Measurements from ENCODE around the gene DLEC1.
A peak's percentile ranks its signal among the peaks of the same experiment; 100 is the strongest.
"Not testable (repeated sequence)": the region's sequence is repeated elsewhere in the genome, so short reads cannot be mapped to it uniquely, and the experiment has no call there.

DLEC1 gene

GRCh38 chr3:38019658-38020341 is 19.2 kb upstream of the DLEC1 start:
- no peak for DNase-seq (ENCODE audit: low spot score)

DNA sequence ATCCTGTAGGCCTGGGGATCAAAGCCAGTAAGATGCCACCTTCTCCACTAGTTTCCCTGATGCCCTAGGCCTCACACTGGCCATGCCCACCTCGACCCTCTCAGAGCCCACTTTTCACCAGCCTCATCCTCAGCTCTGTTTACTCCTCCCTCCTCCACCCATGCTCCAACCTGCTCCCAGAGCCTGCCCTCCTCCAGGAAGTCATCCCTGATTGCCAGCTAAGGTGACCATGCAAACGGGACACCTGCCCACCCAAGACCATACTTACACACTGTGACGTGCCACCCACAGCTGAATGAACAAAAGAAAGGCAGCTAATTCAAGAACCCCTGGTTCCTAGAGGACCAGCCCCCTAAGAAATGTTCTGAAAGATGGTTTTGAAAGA is 18.7 kb upstream of the DLEC1 start:
- no peak for DNase-seq (ENCODE audit: low spot score)

DNA sequence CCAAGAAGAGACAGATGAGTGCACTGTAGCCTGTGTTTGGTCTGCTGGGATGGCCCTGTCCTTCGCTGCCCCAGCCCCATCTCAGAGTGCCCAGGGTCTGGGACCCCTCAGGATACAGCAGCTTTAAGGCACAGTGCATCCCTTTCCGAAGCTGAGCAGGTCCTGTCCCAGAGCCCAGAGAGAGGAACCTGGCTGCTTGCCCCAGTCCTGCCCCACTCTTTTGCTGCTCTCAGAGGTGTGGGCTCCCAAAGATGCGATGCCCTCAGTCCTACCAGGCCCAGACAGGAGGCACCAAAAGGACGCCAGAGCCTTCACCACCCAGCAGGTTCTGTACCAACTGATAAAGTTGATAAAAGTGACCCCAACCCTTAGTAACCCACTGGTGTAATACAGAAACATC is 17.8 kb upstream of the DLEC1 start:
- DNase-seq (ENCODE audit: low spot score): no peak

DNA sequence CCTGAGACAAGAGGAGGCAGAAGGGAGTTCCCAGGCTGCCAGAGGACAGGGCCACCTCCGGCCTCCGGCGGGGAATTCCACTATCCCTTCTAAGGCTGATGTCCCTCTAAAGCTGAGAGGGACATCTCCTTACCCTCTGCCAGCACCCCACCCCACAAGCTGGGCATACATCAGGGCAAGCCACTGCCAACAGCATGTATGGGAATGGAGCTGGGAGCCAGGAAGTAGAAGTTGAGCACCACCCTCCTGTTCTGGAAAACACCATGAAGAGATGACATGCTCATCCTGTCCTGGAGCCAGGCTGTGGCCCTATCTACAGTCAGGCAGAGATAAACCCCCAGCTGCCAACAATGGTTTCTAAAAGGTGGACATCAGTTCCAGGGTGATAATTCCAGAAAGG is 16.7 kb upstream of the DLEC1 start:
- DNase-seq (ENCODE audit: low spot score): no peak

DNA sequence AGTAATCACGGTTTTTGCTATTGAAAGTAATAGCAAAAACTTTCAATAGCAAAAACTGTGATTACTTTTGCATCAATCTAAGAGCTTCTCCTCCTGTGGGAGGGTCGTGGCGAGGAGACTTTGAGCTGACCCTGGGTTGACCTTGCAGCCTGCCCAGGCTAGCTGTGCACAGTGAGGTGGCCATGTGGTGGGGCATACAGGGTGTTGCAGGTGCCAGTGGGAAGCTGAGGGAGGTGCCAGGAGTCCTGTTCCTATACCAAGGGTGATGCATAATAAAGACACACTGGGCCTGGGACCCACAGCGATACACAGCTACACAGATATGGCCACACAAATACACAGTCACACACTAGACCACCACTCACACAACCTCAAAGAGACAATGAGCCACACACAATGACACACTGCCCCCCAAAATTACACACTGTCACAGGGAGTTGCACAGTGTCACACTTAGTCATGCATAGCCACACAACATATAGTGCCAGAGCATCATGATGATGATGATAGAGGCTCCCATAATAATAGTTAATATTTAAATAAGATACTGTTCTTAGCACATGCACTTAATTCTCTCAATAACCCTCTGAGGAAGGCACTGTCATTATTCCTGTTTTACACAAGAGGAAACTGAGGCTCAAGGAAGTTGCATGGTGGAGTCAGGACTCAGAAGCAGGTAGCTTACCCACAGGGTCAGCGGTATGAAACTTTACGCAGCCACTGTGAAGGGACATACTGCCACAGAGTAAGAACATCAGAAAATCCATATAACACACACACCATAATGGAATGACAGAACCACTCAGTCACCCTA is 15.9 kb upstream of the DLEC1 start:
- no peak for DNase-seq (ENCODE audit: low spot score)

GRCh38 chr3:38026856-38027255 is 12.2 kb upstream of the DLEC1 start:
- DNase-seq (ENCODE audit: low spot score): no peak

GRCh38 chr3:38027466-38028465 is 11.2 kb upstream of the DLEC1 start:
- no peak for DNase-seq (ENCODE audit: low spot score)

GRCh38 chr3:38028621-38029361 is 10.2 kb upstream of the DLEC1 start:
- no peak for DNase-seq (ENCODE audit: low spot score)

- DNase-seq (ENCODE audit: low spot score): peak; percentile 75
These were observed 9.4 kb upstream of the DLEC1 start, which contains the start of gene PLCD1 for GRCh38 chr3:38029400-38030125. PLCD1 (minus strand) TSS chr3:38029642; CDS start chr3:38029539, 103 bp downstream.

DNA sequence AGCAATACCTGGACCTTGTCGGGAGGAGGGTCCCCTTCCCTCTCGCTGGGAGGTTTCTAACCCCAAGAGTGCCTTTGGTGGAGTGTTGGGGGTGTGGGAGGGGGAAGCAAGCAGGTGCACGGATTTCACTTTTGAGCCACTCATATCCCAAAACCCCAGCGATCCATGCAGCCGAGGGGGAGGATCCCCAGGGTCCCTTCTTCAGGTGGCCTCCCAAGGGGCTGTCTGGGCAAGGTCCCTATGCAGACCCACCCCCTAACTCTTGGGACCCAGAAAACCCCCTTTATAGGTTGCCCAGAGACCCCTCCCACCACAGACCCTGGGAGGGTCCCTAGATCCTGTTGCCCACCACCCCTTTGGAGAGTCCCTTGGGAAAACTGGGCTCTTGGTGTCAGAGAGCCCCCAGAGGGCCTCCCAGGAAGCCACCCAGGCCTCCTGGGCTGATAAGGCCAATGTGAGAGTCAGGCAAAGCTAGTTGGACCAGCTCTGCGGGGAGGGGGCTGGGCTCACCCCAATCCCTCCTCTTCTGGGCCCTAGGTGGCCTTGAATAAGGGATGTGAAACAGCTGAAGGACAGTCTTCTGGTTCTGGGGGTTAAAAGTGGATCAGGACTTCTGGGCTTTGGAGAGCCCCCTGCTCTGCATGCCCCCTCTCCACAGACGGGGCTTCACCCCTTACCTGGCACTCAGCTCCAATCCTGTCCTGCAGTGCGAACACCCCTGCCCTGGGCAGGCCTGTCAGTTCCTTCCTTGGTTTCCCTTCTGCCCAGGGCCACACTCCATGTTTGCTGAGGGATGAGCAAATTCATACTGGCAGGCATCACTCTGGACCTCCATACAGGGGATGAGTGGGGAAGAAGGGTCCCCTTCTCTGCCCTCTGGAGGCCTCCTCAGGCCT is 8.6 kb upstream of the DLEC1 start:
- no peak for DNase-seq (ENCODE audit: low spot score)

DNA sequence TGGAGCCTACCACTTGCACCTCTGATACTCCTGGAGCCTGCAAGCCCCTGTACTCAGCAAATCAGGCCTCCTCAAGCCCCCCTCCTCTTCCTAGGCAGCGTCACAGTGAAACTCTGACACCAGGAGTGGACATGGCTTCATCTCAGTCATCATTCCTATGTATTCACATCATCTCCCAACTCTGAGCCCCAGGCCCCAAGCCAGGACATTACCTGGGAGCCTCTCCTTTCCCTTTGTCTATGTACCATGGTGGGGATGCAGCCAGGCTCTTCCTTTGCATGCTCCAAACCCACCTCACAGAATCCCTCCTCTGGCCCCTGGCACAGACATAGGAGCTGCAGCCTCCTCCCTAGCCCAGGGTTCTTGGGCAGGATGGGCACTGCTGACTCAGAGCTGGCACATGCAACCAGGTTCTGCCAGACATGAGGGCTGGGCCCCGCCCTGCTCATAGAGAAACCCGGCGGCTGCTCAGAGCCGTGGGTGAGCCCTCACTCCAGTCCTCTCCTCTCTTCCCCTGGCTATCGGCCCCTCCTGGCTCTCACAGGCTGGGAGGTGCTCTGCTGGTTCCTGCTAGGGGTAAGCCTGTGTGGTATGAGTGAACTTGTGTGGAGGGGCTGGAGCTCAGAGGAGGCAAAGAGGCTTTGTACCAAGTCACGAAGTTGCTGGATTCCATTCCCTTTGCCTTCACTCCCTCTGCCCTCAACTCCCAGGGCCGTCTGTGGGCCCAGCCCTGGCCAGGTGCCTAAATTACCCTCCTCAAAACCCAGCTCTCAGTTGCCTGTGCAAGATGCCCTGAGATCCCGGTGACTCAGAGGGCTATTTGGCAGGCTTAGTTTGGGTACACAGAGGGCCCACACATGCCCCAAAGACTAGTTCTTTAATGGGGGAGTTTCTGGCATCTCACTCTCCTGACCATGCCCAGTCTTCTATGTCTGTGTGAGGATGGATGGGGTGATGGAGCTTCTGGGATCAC is 7.7 kb upstream of the DLEC1 start:
- DNase-seq (ENCODE audit: low spot score): no peak

GRCh38 chr3:38032328-38032865 is 6.6 kb upstream of the DLEC1 start:
- no peak for DNase-seq (ENCODE audit: low spot score)

GRCh38 chr3:38033586-38033985 is 5.4 kb upstream of the DLEC1 start:
- DNase-seq (ENCODE audit: low spot score): not testable (repeated sequence)

- not testable (repeated sequence) for DNase-seq (ENCODE audit: low spot score)
These were observed 4.7 kb upstream of the DLEC1 start for GRCh38 chr3:38034335-38034734.

- DNase-seq (ENCODE audit: low spot score): no peak
These were observed 2.7 kb upstream of the DLEC1 start for GRCh38 chr3:38036286-38036685.

- DNase-seq (ENCODE audit: low spot score): no peak
These were observed 2.1 kb upstream of the DLEC1 start for GRCh38 chr3:38036906-38037305.

DNA sequence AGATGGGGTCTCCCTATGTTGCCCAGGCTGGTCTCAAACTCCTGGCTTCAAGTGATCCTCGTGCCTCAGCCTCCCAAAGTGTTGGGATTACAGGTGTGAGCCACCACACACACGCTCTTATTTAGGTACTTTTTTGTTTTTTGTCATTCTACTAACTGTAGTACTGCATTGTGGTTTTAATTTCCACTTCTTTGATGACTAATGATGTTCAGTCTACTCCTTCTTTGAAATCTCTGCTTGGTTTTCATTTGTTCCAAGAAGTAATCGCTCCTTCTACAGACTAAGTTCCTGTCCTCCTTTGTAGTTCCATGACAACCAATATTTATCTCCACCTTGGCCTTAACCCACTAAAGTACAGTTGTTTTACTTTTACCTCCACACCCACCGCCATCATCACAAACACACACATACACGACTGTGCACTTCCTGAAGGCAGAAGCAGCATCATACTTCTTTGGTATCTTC is 529 bp upstream of the DLEC1 start:
- no peak for DNase-seq (ENCODE audit: low spot score)

DNA sequence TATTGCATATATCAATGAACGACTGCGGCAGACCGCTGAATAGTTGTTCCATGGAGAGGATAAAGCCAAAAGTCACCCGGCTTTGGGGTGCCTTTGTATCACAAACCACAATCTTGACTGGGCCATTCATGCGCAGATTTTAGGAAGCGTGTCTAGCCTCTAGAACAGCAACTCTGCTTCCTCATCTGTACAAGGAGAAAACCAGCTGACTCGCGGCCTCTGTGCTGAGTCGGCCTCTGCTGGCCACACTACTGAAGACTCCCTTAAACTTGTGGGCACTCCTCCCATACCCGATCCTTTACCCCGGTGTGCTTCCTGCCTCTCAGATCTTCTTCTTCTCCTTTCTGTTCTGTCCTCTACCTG is 872 bp downstream of the DLEC1 start:
- DNase-seq (ENCODE audit: low spot score): no peak
